H9 (cell line): Measurements from ENCODE around the gene HNF1A. TPM values are rescaled to one million over a fixed set of nuclear protein-coding genes. Genes with fewer than 3 reads are reported as not detected.

ENCODE experiments used
- DNase-seq: peaks from one replicate; pipeline ENCODE4 v3.0.0-alpha.2; 2017
- H2AFZ ChIP-seq: one replicate; pipeline ENCODE4 v1.6.1; 2013; ENCODE audit warnings: mild to moderate bottlenecking, low read length, control low read depth, moderate library complexity
- H2AK5ac ChIP-seq: 2 replicates; pipeline ENCODE4 v1.6.1; 2013; ENCODE audit warnings: low read length, control low read depth, mixed read lengths; ENCODE audit not compliant: insufficient read length
- H2BK120ac ChIP-seq: one replicate; pipeline ENCODE4 v1.6.1; 2013; ENCODE audit warnings: low read depth, mild to moderate bottlenecking, low read length, control low read depth, inconsistent platforms; ENCODE audit not compliant: poor library complexity, severe bottlenecking
- H2BK12ac ChIP-seq: 2 replicates; pipeline ENCODE4 v1.6.1; 2013; ENCODE audit warnings: low read length, control low read depth, mixed read lengths, low read depth; ENCODE audit not compliant: insufficient read length
- H2BK15ac ChIP-seq: 2 replicates; pipeline ENCODE4 v1.6.1; 2013; ENCODE audit warnings: low read depth, low read length, control low read depth
- H2BK20ac ChIP-seq: one replicate; pipeline ENCODE4 v1.6.1; 2013; ENCODE audit warnings: low read depth, mild to moderate bottlenecking, low read length, control low read depth, inconsistent platforms; ENCODE audit not compliant: poor library complexity, severe bottlenecking
- H2BK5ac ChIP-seq: 2 replicates; pipeline ENCODE4 v1.6.1; 2013; ENCODE audit warnings: low read length, control low read depth, mixed read lengths; ENCODE audit not compliant: insufficient read length
- H3K14ac ChIP-seq: 2 replicates; pipeline ENCODE4 v1.6.1; 2013; ENCODE audit warnings: low read length, control low read depth; ENCODE audit not compliant: insufficient read depth
- H3K18ac ChIP-seq: 2 replicates; pipeline ENCODE4 v1.6.1; 2013; ENCODE audit warnings: low read depth, mild to moderate bottlenecking, mixed read lengths, low read length, control low read depth; ENCODE audit not compliant: insufficient read length
- H3K23ac ChIP-seq: 2 replicates; pipeline ENCODE4 v1.6.1; 2013; ENCODE audit warnings: low read length, control low read depth, mixed read lengths, low read depth; ENCODE audit not compliant: insufficient read length
- H3K23me2 ChIP-seq: 2 replicates; pipeline ENCODE4 v1.6.1; 2013; ENCODE audit warnings: low read depth, mild to moderate bottlenecking, mixed read lengths, low read length, control low read depth; ENCODE audit not compliant: insufficient read length, poor library complexity, severe bottlenecking
- H3K27ac ChIP-seq: 2 replicates; pipeline ENCODE4 v1.5.1; 2013; ENCODE audit warnings: low read length, control low read depth, mixed read lengths, low read depth; ENCODE audit not compliant: insufficient read length
- H3K27me3 ChIP-seq: 2 replicates; pipeline ENCODE4 v1.6.1; 2013; ENCODE audit warnings: low read length, control low read depth, inconsistent platforms; ENCODE audit not compliant: insufficient read depth
- H3K4ac ChIP-seq: 2 replicates; pipeline ENCODE4 v1.6.1; 2013; ENCODE audit warnings: low read depth, mild to moderate bottlenecking, control low read depth, inconsistent platforms, low read length, moderate library complexity
- H3K4me1 ChIP-seq: 2 replicates; pipeline ENCODE4 v1.6.1; 2013; ENCODE audit warnings: low read length, control low read depth, inconsistent platforms; ENCODE audit not compliant: insufficient read depth
- H3K4me2 ChIP-seq: 2 replicates; pipeline ENCODE4 v1.6.1; 2013; ENCODE audit warnings: low read length, control low read depth, mixed read lengths; ENCODE audit not compliant: insufficient read length, insufficient read depth
- H3K56ac ChIP-seq: 2 replicates; pipeline ENCODE4 v1.6.1; 2013; ENCODE audit warnings: low read depth, mild to moderate bottlenecking, mixed read lengths, low read length, control low read depth; ENCODE audit not compliant: insufficient read length
- H3K79me1 ChIP-seq: 2 replicates; pipeline ENCODE4 v1.6.1; 2013; ENCODE audit warnings: low read depth, mild to moderate bottlenecking, moderate library complexity, low read length, control low read depth, inconsistent platforms; ENCODE audit not compliant: insufficient read depth, poor library complexity, severe bottlenecking
- H3K79me2 ChIP-seq: 2 replicates; pipeline ENCODE4 v1.6.1; 2013; ENCODE audit warnings: low read length, control low read depth, inconsistent platforms; ENCODE audit not compliant: insufficient read depth
- H3K9ac ChIP-seq: 2 replicates; pipeline ENCODE4 v1.6.1; 2013; ENCODE audit warnings: low read length, control low read depth, mixed read lengths; ENCODE audit not compliant: insufficient read length; ENCODE audit errors: extremely low read depth
- H3K9me3 ChIP-seq: one replicate; pipeline ENCODE4 v1.6.1; 2013; ENCODE audit warnings: low read depth, low read length, inconsistent platforms; ENCODE audit not compliant: control insufficient read depth
- H3T11ph ChIP-seq: one replicate; pipeline ENCODE4 v1.6.1; 2013; ENCODE audit warnings: mild to moderate bottlenecking, low read length, control low read depth, inconsistent platforms
- H4K20me1 ChIP-seq: one replicate; pipeline ENCODE4 v1.6.1; 2013; ENCODE audit not compliant: control insufficient read depth, insufficient read length, insufficient read depth
- H4K5ac ChIP-seq: 2 replicates; pipeline ENCODE4 v1.6.1; 2013; ENCODE audit warnings: low read depth, mild to moderate bottlenecking, mixed read lengths, low read length, control low read depth; ENCODE audit not compliant: insufficient read length
- H4K8ac ChIP-seq: replicated peaks from 2 replicates; pipeline ENCODE4 v1.6.1; 2013; ENCODE audit warnings: low read length, control low read depth, mixed read lengths, low read depth; ENCODE audit not compliant: insufficient read length
- H4K91ac ChIP-seq: 2 replicates; pipeline ENCODE4 v1.6.1; 2013; ENCODE audit warnings: low read depth, mild to moderate bottlenecking, moderate library complexity, mixed read lengths, low read length, control low read depth; ENCODE audit not compliant: insufficient read length
- H3K27ac Mint-ChIP-seq, 3 experiments: 2 replicates in 2 of 3; 3 replicates in 1 of 3; pipeline ENCODE4 v1.8.0; 2020 to 2021; ENCODE audit warnings: mixed read lengths in 3 of 3, mild to moderate bottlenecking in 1 of 3, moderate library complexity in 1 of 3
- H3K27me3 Mint-ChIP-seq: 2 replicates; pipeline ENCODE4 v1.8.0; 2021; ENCODE audit warnings: low read depth, mild to moderate bottlenecking, moderate library complexity, mixed read lengths
- H3K36me3 Mint-ChIP-seq, 3 experiments: 2 replicates in 2 of 3; 3 replicates in 1 of 3; pipeline ENCODE4 v1.8.0; 2020 to 2021; ENCODE audit warnings: low read depth in 3 of 3, mixed read lengths in 3 of 3; ENCODE audit not compliant: insufficient read depth in 1 of 3
- H3K4me1 Mint-ChIP-seq, 2 experiments: 2 replicates each; pipeline ENCODE4 v1.8.0; 2020; ENCODE audit warnings: mixed read lengths in 2 of 2
- H3K4me3 Mint-ChIP-seq, 2 experiments: 2 replicates in 1 of 2; 3 replicates in 1 of 2; pipeline ENCODE4 v1.8.0; 2020 to 2021; ENCODE audit warnings: mild to moderate bottlenecking in 2 of 2, mixed read lengths in 2 of 2, moderate library complexity in 1 of 2
- H3K9me3 Mint-ChIP-seq, 2 experiments: 2 replicates in 1 of 2; 3 replicates in 1 of 2; pipeline ENCODE4 v1.8.0; 2020; ENCODE audit warnings: mild to moderate bottlenecking in 2 of 2, mixed read lengths in 2 of 2, moderate library complexity in 1 of 2
- CTCF ChIP-seq: fragments of 200-600 bp; sonication (generic); conservative IDR thresholded peaks from 3 replicates; pipeline ENCODE4 v1.8.0; 2021; ENCODE audit warnings: antibody characterized with exemption, mild to moderate bottlenecking
- WGBS: extraction: QIAGEN DNeasy Blood & Tissue Kit; methylation state at CpG from one replicate; pipeline ENCODE4 v1.1.7; 2013; ENCODE audit warnings: missing lambda C conversion rate, low lambda C conversion rate, mixed read lengths; ENCODE audit not compliant: insufficient read length; ENCODE audit errors: extremely low coverage; 5-methylcytosine and 5-hydroxymethylcytosine counted together
- total RNA-seq: library from RNA; stranded (reverse); gene quantifications from 2 replicates; pipeline ENCODE4 v1.2.1, GENCODE V29; 2021

HNF1A gene
- total RNA-seq, 1 experiment from 2014 or later = not detected

GRCh38 chr12:120981407-120981941, 3.1 kb downstream of the HNF1A start:
- no peak overlapping the region for H2AK5ac ChIP-seq
- H3K4me3 Mint-ChIP-seq = no peak overlapping the region; a peak in 1 of 5 replicates
- peak overlapping the region in 1 of 3 experiments; percentile 0; a peak in 1 of 7 replicates for H3K27ac Mint-ChIP-seq
- H3K23ac ChIP-seq = no peak overlapping the region
- no peak overlapping the region for H3K14ac ChIP-seq
- H4K8ac ChIP-seq = no peak overlapping the region
- peaks cover 10 to 27% of the 10 kb centered on the region in 2 experiments for H3K4me1 Mint-ChIP-seq
- no peak overlapping the region for H3T11ph ChIP-seq
- DNase-seq = no peak
- no peaks in the 10 kb centered on the region for H3K23me2 ChIP-seq
- no peaks in the 10 kb centered on the region; the same call in 1 of the 2 replicates for H3K27me3 Mint-ChIP-seq
- no peak overlapping the region for H2BK12ac ChIP-seq
- H4K91ac ChIP-seq = no peak overlapping the region
- H2BK120ac ChIP-seq = no peak overlapping the region
- WGBS = no CpG with 5 or more reads among the region's 6 CpGs
- no peak overlapping the region for H3K18ac ChIP-seq
- no peaks in the 10 kb centered on the region for H3K79me1 ChIP-seq
- H2AFZ ChIP-seq = no peak overlapping the region
- no peak overlapping the region for H3K4me2 ChIP-seq
- H3K4ac ChIP-seq = no peak overlapping the region
- no peak overlapping the region for H2BK5ac ChIP-seq
- no peaks in the 10 kb centered on the region for H4K20me1 ChIP-seq
- H4K5ac ChIP-seq = no peak overlapping the region
- H3K27me3 ChIP-seq = no peaks in the 10 kb centered on the region
- H3K9me3 Mint-ChIP-seq = peaks cover 0 to 4% of the 10 kb centered on the region in 2 experiments; a peak in 1 of 5 replicates
- no peak overlapping the region for H3K56ac ChIP-seq
- no peak overlapping the region for H2BK20ac ChIP-seq
- no peaks in the 10 kb centered on the region for H3K79me2 ChIP-seq
- H3K4me1 ChIP-seq = no peaks in the 10 kb centered on the region
- TF ChIP-seq CTCF = no peak
- no peak overlapping the region for H2BK15ac ChIP-seq
- H3K27ac ChIP-seq = no peak overlapping the region
- no peak overlapping the region for H3K9ac ChIP-seq
- no peaks in the 10 kb centered on the region for H3K9me3 ChIP-seq
- H3K36me3 Mint-ChIP-seq = no peaks in the 10 kb centered on the region
